Measurements from ENCODE around the gene PRH1. TPM values are rescaled to one million over a fixed set of nuclear protein-coding genes. Genes with fewer than 3 reads are reported as not detected.

Gene PRH1
- polyA plus RNA-seq, 1 donor (not counting 4 experiments of a cell fraction or from before 2014, with no cell fraction given), result 4.9 TPM

DNA sequence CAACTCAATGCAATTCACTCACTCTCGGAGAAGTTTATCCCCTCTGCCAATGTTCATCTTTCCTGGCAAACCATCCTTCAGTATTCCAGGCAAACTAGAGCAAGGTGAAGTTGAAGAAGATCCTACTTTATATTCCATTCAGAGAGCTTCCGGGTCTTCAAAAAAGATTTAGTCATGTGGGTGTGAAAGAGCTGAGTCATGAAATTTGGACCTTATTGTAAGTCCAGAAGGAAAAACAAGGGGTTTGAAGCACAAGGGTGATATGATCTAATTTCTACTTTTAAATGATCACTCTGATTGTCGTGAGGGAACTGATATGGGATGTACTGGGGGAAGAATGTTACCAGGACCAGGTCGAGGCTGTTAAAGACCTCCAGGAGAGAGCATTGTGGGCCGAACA lies 42.2 kb upstream of the PRH1 start:
- H3K9me1 ChIP-seq (ENCODE audit: control insufficient read depth, extremely low read depth, insufficient read depth, low read length), result no peaks in the 10 kb centered on the region
- FAIRE-seq (no peak), DNase-seq (ENCODE audit: low read depth, low spot score) (no peak)
- H3K9me3 ChIP-seq (ENCODE audit: control insufficient read depth, low read depth, low read length), result no peaks in the 10 kb centered on the region
- dilution Hi-C loops (cut with MboI; ENCODE audit: extremely low pct_ligation_motif_present, low sequenced_read_pairs), result no loop called here
- no peaks in the 10 kb centered on the region for H4K20me1 ChIP-seq (ENCODE audit: control insufficient read depth, extremely low read depth, insufficient read depth, low read length)
- no peak overlapping the region for H3K9ac ChIP-seq (ENCODE audit: control insufficient read depth, extremely low read depth, insufficient read depth, low read length)
- H3K4me3 ChIP-seq (ENCODE audit: control insufficient read depth in 2 of 3, extremely low read depth in 1 of 3, insufficient read depth in 2 of 3, low read depth in 1 of 3, low read length in 3 of 3), result no peak overlapping the region
- no peaks in the 10 kb centered on the region for H3K4me1 ChIP-seq (ENCODE audit: control insufficient read depth, extremely low read depth, insufficient read depth, low read length)
- no peak for TF ChIP-seq EZH2 (IDR thresholded peaks at IDR 0.05; ENCODE audit: low read length)
- TF ChIP-seq, protein P1, sequence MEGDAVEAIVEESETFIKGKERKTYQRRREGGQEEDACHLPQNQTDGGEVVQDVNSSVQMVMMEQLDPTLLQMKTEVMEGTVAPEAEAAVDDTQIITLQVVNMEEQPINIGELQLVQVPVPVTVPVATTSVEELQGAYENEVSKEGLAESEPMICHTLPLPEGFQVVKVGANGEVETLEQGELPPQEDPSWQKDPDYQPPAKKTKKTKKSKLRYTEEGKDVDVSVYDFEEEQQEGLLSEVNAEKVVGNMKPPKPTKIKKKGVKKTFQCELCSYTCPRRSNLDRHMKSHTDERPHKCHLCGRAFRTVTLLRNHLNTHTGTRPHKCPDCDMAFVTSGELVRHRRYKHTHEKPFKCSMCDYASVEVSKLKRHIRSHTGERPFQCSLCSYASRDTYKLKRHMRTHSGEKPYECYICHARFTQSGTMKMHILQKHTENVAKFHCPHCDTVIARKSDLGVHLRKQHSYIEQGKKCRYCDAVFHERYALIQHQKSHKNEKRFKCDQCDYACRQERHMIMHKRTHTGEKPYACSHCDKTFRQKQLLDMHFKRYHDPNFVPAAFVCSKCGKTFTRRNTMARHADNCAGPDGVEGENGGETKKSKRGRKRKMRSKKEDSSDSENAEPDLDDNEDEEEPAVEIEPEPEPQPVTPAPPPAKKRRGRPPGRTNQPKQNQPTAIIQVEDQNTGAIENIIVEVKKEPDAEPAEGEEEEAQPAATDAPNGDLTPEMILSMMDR (optimal IDR thresholded peaks at IDR 0.05 in 1 of 3, IDR thresholded peaks at IDR 0.05 in 1 of 3, conservative IDR thresholded peaks at IDR 0.05 in 1 of 3; ENCODE audit: extremely low read depth in 1 of 3, insufficient read depth in 2 of 3, low read length in 3 of 3), result no peak
- no peaks in the 10 kb centered on the region for H3K27me3 ChIP-seq (ENCODE audit: control insufficient read depth, extremely low read depth, insufficient read depth, low read length)
- no peak overlapping the region for H3K4me2 ChIP-seq (ENCODE audit: control insufficient read depth, extremely low read depth, insufficient read depth, low read depth, low read length)
- H3K79me2 ChIP-seq (ENCODE audit: control insufficient read depth, insufficient read depth, low read length), result no peaks in the 10 kb centered on the region
- no peak overlapping the region for H2AFZ ChIP-seq (ENCODE audit: control insufficient read depth, low read length)
- H3K36me3 ChIP-seq (ENCODE audit: control insufficient read depth in 2 of 2, extremely low read depth in 1 of 2, insufficient read depth in 2 of 2, low read length in 2 of 2), result no peaks in the 10 kb centered on the region
- H3K27ac ChIP-seq (ENCODE audit: control insufficient read depth, insufficient read depth, low read length), result no peak overlapping the region

DNA sequence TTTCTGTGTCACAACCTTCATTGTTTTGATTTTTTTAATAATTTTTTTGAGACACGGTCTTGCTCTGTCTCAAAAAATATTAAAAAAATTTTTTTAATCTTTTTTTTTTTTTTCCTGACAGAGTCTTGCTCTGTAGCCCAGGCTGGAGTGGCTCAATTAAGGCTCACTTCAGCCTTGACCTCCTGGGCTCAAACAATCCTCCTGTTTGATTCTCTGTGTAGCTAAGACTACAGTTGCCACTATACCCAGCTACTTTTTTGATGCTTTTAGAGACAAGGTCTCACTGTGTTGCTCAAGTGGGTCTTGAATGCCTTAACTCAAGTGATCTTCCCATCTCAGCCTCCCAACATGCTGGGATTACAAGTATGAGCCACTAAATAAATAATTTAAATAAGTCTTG lies 35.8 kb upstream of the PRH1 start:
- Histone ChIP-seq H3K9ac (ENCODE audit: control insufficient read depth, extremely low read depth, insufficient read depth, low read length) (no peak overlapping the region), H3K27ac (ENCODE audit: control insufficient read depth, insufficient read depth, low read length) (no peak overlapping the region), H3K9me1 (ENCODE audit: control insufficient read depth, extremely low read depth, insufficient read depth, low read length) (no peaks in the 10 kb centered on the region), H2AFZ (ENCODE audit: control insufficient read depth, low read length) (no peak overlapping the region), H3K4me3 (ENCODE audit: control insufficient read depth in 2 of 3, extremely low read depth in 1 of 3, insufficient read depth in 2 of 3, low read depth in 1 of 3, low read length in 3 of 3) (no peak overlapping the region), H3K4me2 (ENCODE audit: control insufficient read depth, extremely low read depth, insufficient read depth, low read depth, low read length) (no peak overlapping the region), H4K20me1 (ENCODE audit: control insufficient read depth, extremely low read depth, insufficient read depth, low read length) (no peaks in the 10 kb centered on the region), H3K4me1 (ENCODE audit: control insufficient read depth, extremely low read depth, insufficient read depth, low read length) (no peaks in the 10 kb centered on the region), H3K9me3 (ENCODE audit: control insufficient read depth, low read depth, low read length) (no peaks in the 10 kb centered on the region), H3K27me3 (ENCODE audit: control insufficient read depth, extremely low read depth, insufficient read depth, low read length) (no peaks in the 10 kb centered on the region), H3K79me2 (ENCODE audit: control insufficient read depth, insufficient read depth, low read length) (no peaks in the 10 kb centered on the region), H3K36me3 (ENCODE audit: control insufficient read depth in 2 of 2, extremely low read depth in 1 of 2, insufficient read depth in 2 of 2, low read length in 2 of 2) (no peaks in the 10 kb centered on the region)
- no peak for FAIRE-seq
- TF ChIP-seq, protein P1 (optimal IDR thresholded peaks at IDR 0.05 in 1 of 3, IDR thresholded peaks at IDR 0.05 in 1 of 3, conservative IDR thresholded peaks at IDR 0.05 in 1 of 3; ENCODE audit: extremely low read depth in 1 of 3, insufficient read depth in 2 of 3, low read length in 3 of 3), result no peak
- no peak for TF ChIP-seq EZH2 (IDR thresholded peaks at IDR 0.05; ENCODE audit: low read length)
- dilution Hi-C loops (cut with MboI; ENCODE audit: extremely low pct_ligation_motif_present, low sequenced_read_pairs), result no loop called here
- DNase-seq (ENCODE audit: low read depth, low spot score), result no peak
